ENCODE measurements around the gene UCN2.

UCN2 gene

DNA sequence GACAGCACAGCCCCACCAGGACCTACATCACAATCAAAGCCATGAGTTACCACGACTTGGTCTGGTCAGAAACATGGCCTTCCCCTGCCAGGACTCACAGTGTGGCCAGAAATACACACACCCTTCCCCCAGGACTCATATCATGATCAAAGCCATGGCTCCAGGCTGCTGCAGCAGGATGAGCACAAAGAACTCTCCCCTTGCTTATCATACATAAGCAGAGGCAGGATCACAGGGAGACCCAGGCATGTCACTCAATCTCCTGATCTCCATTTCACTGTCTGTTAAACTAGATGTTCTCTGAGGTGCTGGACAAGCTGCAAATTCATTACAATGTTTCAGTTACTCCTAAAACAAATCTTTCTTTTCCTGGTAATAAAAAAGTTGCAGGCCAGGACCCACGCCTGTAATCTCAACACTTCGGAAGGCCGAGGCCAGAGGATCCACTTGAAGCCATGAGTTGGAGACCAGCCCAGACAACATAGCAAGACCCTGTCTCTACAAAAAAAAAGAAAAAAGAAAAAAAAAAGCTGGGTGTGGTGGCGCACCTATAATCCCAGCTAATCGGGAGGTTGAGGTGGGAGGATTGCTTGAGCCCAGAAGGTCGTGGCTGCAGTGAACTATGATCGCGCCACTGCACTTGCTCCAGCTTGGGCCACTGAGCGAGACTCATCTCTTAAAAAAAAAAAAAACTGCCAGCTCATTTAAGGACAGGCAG lies 8.2 kb downstream of the UCN2 start:
- H3K9ac ChIP-seq (ENCODE audit: low read depth, low read length, poor library complexity, severe bottlenecking): peak overlapping the region; percentile 71
- TF ChIP-seq, protein P1, sequence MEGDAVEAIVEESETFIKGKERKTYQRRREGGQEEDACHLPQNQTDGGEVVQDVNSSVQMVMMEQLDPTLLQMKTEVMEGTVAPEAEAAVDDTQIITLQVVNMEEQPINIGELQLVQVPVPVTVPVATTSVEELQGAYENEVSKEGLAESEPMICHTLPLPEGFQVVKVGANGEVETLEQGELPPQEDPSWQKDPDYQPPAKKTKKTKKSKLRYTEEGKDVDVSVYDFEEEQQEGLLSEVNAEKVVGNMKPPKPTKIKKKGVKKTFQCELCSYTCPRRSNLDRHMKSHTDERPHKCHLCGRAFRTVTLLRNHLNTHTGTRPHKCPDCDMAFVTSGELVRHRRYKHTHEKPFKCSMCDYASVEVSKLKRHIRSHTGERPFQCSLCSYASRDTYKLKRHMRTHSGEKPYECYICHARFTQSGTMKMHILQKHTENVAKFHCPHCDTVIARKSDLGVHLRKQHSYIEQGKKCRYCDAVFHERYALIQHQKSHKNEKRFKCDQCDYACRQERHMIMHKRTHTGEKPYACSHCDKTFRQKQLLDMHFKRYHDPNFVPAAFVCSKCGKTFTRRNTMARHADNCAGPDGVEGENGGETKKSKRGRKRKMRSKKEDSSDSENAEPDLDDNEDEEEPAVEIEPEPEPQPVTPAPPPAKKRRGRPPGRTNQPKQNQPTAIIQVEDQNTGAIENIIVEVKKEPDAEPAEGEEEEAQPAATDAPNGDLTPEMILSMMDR (conservative IDR thresholded peaks at IDR 0.05; ENCODE audit: low read length): no peak
- no peak for TF ChIP-seq EZH2phosphoT487 (IDR thresholded peaks at IDR 0.05; ENCODE audit: borderline replicate concordance)
- peaks cover 62% of the 10 kb centered on the region for H3K79me2 ChIP-seq (ENCODE audit: insufficient read depth, low read length)
- no peaks in the 10 kb centered on the region; the same call in 1 of the 2 replicates for H3K36me3 ChIP-seq (ENCODE audit: insufficient read depth, low read length)
- no peak overlapping the region for H2AFZ ChIP-seq (ENCODE audit: low read length)
- H3K27me3 ChIP-seq (ENCODE audit: insufficient read depth, low read length, poor library complexity, severe bottlenecking): no peaks in the 10 kb centered on the region
- H3K4me3 ChIP-seq (ENCODE audit: low read length, poor library complexity, severe bottlenecking): peak overlapping the region; percentile 83
- no peaks in the 10 kb centered on the region for H3K9me3 ChIP-seq (ENCODE audit: insufficient read depth, low read depth, low read length)
- no peaks in the 10 kb centered on the region for H3K9me2 ChIP-seq (replicated peaks; ENCODE audit: low read depth, low read length)
- H3K4me1 ChIP-seq (ENCODE audit: insufficient read depth, low read length, poor library complexity, severe bottlenecking): peaks cover 61% of the 10 kb centered on the region
- peaks cover 32% of the 10 kb centered on the region for H4K20me1 ChIP-seq (ENCODE audit: insufficient read depth, low read length, poor library complexity, severe bottlenecking)
- peak overlapping the region; percentile 89 for H3K4me2 ChIP-seq (ENCODE audit: low read depth, low read length, poor library complexity, severe bottlenecking)
- H3F3A ChIP-seq (ENCODE audit: low read depth): no peaks in the 10 kb centered on the region

DNA sequence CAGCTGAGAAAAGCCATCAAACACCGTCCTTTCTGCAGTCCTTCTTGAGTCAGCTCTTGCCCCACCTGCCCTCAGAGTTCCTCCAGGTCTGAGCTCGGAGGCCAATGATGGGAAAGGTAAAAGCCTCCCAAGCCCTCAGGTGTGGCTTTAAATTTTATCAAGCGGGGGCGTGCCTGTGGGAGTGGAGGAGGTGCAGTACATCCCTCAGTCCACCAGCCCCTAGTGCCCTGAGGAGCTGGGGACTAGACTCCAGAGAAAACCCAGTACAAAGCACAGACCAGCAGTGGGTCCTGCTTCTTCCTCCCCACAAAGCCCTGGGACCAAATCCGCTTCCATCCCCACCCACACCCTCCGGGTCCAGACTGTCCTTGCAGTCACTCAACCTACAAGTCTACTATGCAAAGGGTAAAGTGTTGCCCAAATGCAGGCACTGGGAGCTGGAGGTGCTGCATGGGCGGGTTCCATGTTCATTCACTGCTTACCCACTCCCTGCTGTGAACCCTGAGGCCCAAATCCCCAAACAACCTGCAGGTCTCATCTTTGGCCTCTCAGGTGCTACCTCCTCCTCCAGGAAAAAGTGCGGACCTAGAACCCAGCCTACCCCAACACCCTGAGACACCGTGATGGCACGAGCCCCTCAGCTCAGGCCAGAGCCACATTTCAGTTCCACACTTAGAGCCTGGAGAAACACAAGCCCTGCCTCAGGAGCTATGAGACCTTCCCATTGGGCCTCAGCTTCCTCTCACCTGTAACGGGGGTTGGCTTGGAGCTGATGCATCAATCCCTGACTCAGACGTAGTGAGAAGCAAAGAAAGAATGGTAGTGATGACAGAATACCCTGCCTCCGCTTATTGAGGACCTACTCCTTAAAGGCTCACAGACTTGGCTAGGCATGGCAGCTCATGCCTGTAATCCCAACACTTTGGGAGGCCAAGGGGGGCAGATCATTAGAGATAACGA lies 9.4 kb downstream of the UCN2 start:
- H3K79me2 ChIP-seq (ENCODE audit: insufficient read depth, low read length): peaks cover 74% of the 10 kb centered on the region
- peaks cover 48% of the 10 kb centered on the region for H3K4me1 ChIP-seq (ENCODE audit: insufficient read depth, low read length, poor library complexity, severe bottlenecking)
- H3K27me3 ChIP-seq (ENCODE audit: insufficient read depth, low read length, poor library complexity, severe bottlenecking): no peaks in the 10 kb centered on the region
- no peak overlapping the region for H2AFZ ChIP-seq (ENCODE audit: low read length)
- no peak for TF ChIP-seq EZH2phosphoT487 (IDR thresholded peaks at IDR 0.05; ENCODE audit: borderline replicate concordance)
- TF ChIP-seq, protein P1 (conservative IDR thresholded peaks at IDR 0.05; ENCODE audit: low read length): no peak
- H3K4me2 ChIP-seq (ENCODE audit: low read depth, low read length, poor library complexity, severe bottlenecking): peak overlapping the region; percentile 89
- H4K20me1 ChIP-seq (ENCODE audit: insufficient read depth, low read length, poor library complexity, severe bottlenecking): peaks cover 32% of the 10 kb centered on the region
- H3F3A ChIP-seq (ENCODE audit: low read depth): no peaks in the 10 kb centered on the region
- H3K9me3 ChIP-seq (ENCODE audit: insufficient read depth, low read depth, low read length): no peaks in the 10 kb centered on the region
- peak overlapping the region; percentile 71 for H3K9ac ChIP-seq (ENCODE audit: low read depth, low read length, poor library complexity, severe bottlenecking)
- H3K9me2 ChIP-seq (replicated peaks; ENCODE audit: low read depth, low read length): no peaks in the 10 kb centered on the region
- peak overlapping the region; percentile 83 for H3K4me3 ChIP-seq (ENCODE audit: low read length, poor library complexity, severe bottlenecking)
- H3K36me3 ChIP-seq (ENCODE audit: insufficient read depth, low read length): peaks cover 3% of the 10 kb centered on the region; the same call in 1 of the 2 replicates

DNA sequence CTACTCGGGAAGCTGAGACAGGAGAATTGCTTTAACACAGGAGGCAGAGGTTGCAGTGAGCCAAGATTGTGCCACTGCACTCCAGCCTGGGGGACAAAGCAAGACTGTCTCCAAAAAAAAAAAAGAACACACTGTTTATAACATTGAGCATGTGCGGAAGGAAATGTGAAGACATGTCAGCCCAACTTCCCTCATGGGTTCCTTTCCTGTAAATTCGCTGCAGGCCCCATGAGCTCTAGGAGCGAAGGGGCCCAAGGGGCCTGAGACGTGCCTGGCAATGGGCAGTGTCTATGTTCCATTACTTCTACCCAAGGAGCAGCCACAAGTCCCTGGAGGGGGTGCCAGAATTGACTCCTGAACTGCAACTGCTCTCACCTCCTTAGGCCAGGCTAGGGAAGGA lies 10.2 kb downstream of the UCN2 start:
- peak overlapping the region; percentile 89 for H3K4me2 ChIP-seq (ENCODE audit: low read depth, low read length, poor library complexity, severe bottlenecking)
- H3K9ac ChIP-seq (ENCODE audit: low read depth, low read length, poor library complexity, severe bottlenecking): peak overlapping the region; percentile 71
- no peak overlapping the region for H2AFZ ChIP-seq (ENCODE audit: low read length)
- H3K27me3 ChIP-seq (ENCODE audit: insufficient read depth, low read length, poor library complexity, severe bottlenecking): no peaks in the 10 kb centered on the region
- peaks cover 32% of the 10 kb centered on the region for H4K20me1 ChIP-seq (ENCODE audit: insufficient read depth, low read length, poor library complexity, severe bottlenecking)
- H3K9me3 ChIP-seq (ENCODE audit: insufficient read depth, low read depth, low read length): no peaks in the 10 kb centered on the region
- peak overlapping the region; percentile 83 for H3K4me3 ChIP-seq (ENCODE audit: low read length, poor library complexity, severe bottlenecking)
- TF ChIP-seq, protein P1 (conservative IDR thresholded peaks at IDR 0.05; ENCODE audit: low read length): no peak
- no peak for TF ChIP-seq EZH2phosphoT487 (IDR thresholded peaks at IDR 0.05; ENCODE audit: borderline replicate concordance)
- H3F3A ChIP-seq (ENCODE audit: low read depth): no peaks in the 10 kb centered on the region
- H3K36me3 ChIP-seq (ENCODE audit: insufficient read depth, low read length): peaks cover 3% of the 10 kb centered on the region; the same call in 1 of the 2 replicates
- H3K4me1 ChIP-seq (ENCODE audit: insufficient read depth, low read length, poor library complexity, severe bottlenecking): peaks cover 40% of the 10 kb centered on the region
- peaks cover 80% of the 10 kb centered on the region for H3K79me2 ChIP-seq (ENCODE audit: insufficient read depth, low read length)
- no peaks in the 10 kb centered on the region for H3K9me2 ChIP-seq (replicated peaks; ENCODE audit: low read depth, low read length)
